Neutrophil (primary cell): ENCODE results near the gene ACTG1.
"Not testable (repeated sequence)": the region's sequence is repeated elsewhere in the genome, so short reads cannot be mapped to it uniquely, and the experiment has no call there.

Experiments used
- H3K27ac ChIP-seq: fragments of 200-600 bp; sonication (generic); 2 replicates; pipeline ENCODE4 v1.5.1; 2016; ENCODE audit warnings: mild to moderate bottlenecking, moderate library complexity
- H3K27me3 ChIP-seq: fragments of 200-600 bp; sonication (generic); 2 replicates; pipeline ENCODE4 v1.6.0; 2016; ENCODE audit warnings: mild to moderate bottlenecking
- H3K36me3 ChIP-seq: fragments of 200-600 bp; sonication (generic); 2 replicates; pipeline ENCODE4 v1.5.1; 2017
- H3K4me1 ChIP-seq, 2 experiments: fragments of 200-600 bp in 1 of 2; sonication (generic) in 1 of 2; 1 replicate in 1 of 2; 2 replicates in 1 of 2; pipeline versions ENCODE4 v1.5.1 to v1.6.1; 2013 to 2016; ENCODE audit warnings: low read depth in 1 of 2, low read length in 1 of 2, mild to moderate bottlenecking in 1 of 2, moderate library complexity in 1 of 2; ENCODE audit not compliant: control insufficient read depth in 1 of 2, insufficient read depth in 1 of 2
- H3K4me3 ChIP-seq, 2 experiments: fragments of 200-600 bp in 1 of 2; sonication (generic) in 1 of 2; 1 replicate in 1 of 2; 2 replicates in 1 of 2; pipeline ENCODE4 v1.5.1; 2013 to 2016; ENCODE audit warnings: low read depth in 1 of 2, low read length in 1 of 2, mild to moderate bottlenecking in 1 of 2, moderate library complexity in 1 of 2
- H3K9me3 ChIP-seq: fragments of 200-600 bp; sonication (generic); 2 replicates; pipeline ENCODE4 v1.5.1; 2016
- CTCF ChIP-seq: fragments of 200-600 bp; sonication (generic); IDR thresholded peaks from 2 replicates; pipeline ENCODE4 v1.5.1; 2016; ENCODE audit warnings: antibody characterized with exemption

The ACTG1 gene

DNA sequence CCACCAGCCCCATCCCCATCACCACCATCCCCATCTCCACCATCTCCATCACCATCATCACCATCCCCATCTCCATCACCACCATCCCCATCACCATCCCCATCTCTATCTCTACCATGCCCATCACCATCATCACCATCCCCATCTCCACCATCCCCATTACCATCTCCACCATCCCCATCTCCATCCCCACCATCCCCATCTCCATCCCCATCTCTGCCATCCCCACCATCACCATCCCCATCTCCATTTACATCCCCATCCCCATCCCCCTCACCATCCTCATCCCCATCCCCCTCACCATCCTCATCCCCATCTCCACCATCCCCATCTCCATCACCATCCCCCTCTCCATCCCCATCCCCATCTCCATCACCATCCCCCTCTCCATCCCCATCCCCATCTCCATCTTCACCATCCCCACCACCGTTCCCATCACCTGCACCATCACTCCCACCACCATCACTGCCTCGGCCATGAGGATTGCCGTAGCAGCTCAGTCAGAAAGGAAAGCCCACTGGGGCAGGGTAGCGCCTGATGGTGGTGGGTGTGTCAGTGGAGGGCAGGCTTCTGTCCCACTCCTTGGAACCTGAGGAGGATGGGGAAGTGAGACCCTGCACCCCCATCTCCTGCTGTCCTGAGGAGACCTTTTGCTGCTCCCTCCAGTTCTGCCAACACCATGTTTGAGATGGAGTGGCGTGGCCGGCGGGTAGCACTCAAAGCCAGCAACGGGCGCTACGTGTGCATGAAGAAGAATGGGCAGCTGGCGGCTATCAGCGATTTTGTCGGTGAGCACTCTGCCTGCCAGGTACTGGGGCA is 23.1 kb upstream of the ACTG1 start:
- TF ChIP-seq CTCF = no peak
- peaks cover 65% of the 10 kb centered on the region for H3K27me3 ChIP-seq

DNA sequence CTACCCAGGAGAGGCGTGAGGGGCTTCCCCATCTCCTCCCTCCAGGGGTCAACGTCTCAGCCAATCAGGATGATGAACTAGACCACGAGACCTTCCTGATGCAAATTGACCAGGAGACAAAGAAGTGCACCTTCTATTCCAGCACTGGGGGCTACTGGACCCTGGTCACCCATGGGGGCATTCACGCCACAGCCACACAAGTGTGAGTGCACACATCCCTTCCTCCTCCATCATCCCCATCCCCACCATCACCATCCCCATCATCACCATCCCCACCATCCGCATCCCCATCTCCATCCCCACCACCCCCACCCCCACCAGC is 22.4 kb upstream of the ACTG1 start:
- TF ChIP-seq CTCF = no peak
- Histone ChIP-seq H3K9me3 (no peaks in the 10 kb centered on the region), H3K36me3 (peaks cover 12% of the 10 kb centered on the region), H3K4me1 (no peaks in the 10 kb centered on the region), H3K27ac (no peak overlapping the region), H3K4me3 (no peak overlapping the region), H3K27me3 (peaks cover 72% of the 10 kb centered on the region)

More for the DNA sequence above, 23.1 kb upstream of the ACTG1 start:
- Histone ChIP-seq H3K4me3 (no peak overlapping the region), H3K4me1 (no peaks in the 10 kb centered on the region), H3K27ac (no peak overlapping the region), H3K36me3 (peaks cover 19% of the 10 kb centered on the region), H3K9me3 (no peaks in the 10 kb centered on the region)

DNA sequence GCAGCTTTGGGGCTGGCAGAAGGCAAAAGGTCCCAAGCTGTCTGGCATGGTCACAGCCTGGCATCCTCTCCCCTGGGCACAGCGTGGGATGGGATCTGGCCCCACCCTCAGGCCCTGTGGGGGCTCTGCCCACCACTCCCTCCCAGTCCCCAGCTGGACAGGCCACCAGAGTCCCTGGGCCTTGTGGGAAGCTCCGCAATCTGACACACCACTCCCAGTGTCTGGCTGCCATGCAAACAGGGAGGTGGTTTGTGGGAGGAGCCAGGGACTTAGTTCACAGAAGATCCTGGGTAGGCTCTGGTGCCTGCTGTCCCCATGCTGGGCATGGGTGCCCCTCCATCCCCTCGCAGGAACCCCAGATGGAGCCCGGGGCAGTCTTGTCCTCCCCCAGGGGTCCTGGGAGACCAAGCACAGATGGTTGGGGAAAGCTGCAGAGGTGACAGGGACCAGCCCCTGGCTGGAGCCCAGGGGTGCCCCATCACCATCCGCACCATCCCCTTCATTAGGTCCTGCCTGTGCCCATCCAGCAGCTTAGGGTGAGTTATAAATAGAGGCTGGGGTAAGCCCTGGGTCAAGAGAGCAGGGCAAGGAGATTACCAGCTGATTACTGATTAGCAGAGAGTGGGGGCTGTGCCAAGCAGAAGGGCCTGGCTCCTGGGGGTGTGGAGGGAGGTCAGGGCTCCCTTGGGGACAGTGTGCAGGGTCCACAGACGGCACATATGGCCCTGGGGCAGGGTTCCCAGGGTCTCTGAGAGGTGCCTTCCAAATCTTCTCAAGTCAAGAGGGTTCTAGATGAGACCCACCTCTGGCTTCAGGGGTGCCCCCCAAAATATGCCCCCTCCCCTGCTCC is 21.8 kb upstream of the ACTG1 start:
- peaks cover 6% of the 10 kb centered on the region for H3K36me3 ChIP-seq
- no peak for TF ChIP-seq CTCF
- H3K27me3 ChIP-seq = peaks cover 78% of the 10 kb centered on the region
- no peaks in the 10 kb centered on the region for H3K4me1 ChIP-seq
- H3K27ac ChIP-seq = no peak overlapping the region
- no peaks in the 10 kb centered on the region for H3K9me3 ChIP-seq
- H3K4me3 ChIP-seq = no peak overlapping the region

GRCh38 chr17:81533339-81534141 is 20.9 kb upstream of the ACTG1 start:
- no peak for TF ChIP-seq CTCF

GRCh38 chr17:81532490-81533287 is 20.1 kb upstream of the ACTG1 start:
- H3K27me3 ChIP-seq = peaks cover 84% of the 10 kb centered on the region

More at GRCh38 chr17:81533339-81534141, 20.9 kb upstream of the ACTG1 start:
- H3K4me3 ChIP-seq = no peak overlapping the region
- H3K9me3 ChIP-seq = no peaks in the 10 kb centered on the region
- peaks cover 84% of the 10 kb centered on the region for H3K27me3 ChIP-seq
- no peak overlapping the region for H3K27ac ChIP-seq
- H3K4me1 ChIP-seq = no peaks in the 10 kb centered on the region
- no peaks in the 10 kb centered on the region for H3K36me3 ChIP-seq

GRCh38 chr17:81531998-81532404 is 19.4 kb upstream of the ACTG1 start:
- not testable (repeated sequence) for H3K4me3 ChIP-seq, H3K36me3 ChIP-seq, H3K4me1 ChIP-seq, H3K27ac ChIP-seq, H3K9me3 ChIP-seq
- peaks cover 84% of the 10 kb centered on the region for H3K27me3 ChIP-seq

More at GRCh38 chr17:81532490-81533287, 20.1 kb upstream of the ACTG1 start:
- Histone ChIP-seq H3K36me3 (no peaks in the 10 kb centered on the region), H3K9me3 (no peaks in the 10 kb centered on the region), H3K4me3 (no peak overlapping the region), H3K4me1 (no peaks in the 10 kb centered on the region), H3K27ac (no peak overlapping the region)
- TF ChIP-seq CTCF = no peak

GRCh38 chr17:81531013-81531412 is 18.4 kb upstream of the ACTG1 start:
- H3K27me3 ChIP-seq = peaks cover 82% of the 10 kb centered on the region
- H3K9me3 ChIP-seq, H3K27ac ChIP-seq, H3K4me1 ChIP-seq, H3K36me3 ChIP-seq, H3K4me3 ChIP-seq: not testable (repeated sequence)
